Neuronal stem cell (in vitro differentiated cells): ENCODE data around the gene HSFX3.

Source experiments
- DNase-seq: peaks from one replicate; pipeline ENCODE4 v3.0.0-alpha.2; 2013; ENCODE audit warnings: low spot score
- H2AFZ ChIP-seq: one replicate; pipeline ENCODE4 v1.6.1; 2013; ENCODE audit warnings: mild to moderate bottlenecking, low read length, inconsistent platforms
- H2AK5ac ChIP-seq: 2 replicates; pipeline ENCODE4 v1.6.1; 2013; ENCODE audit warnings: low read depth, mild to moderate bottlenecking, inconsistent platforms, low read length, moderate library complexity, mixed read lengths
- H2BK120ac ChIP-seq: 2 replicates; pipeline ENCODE4 v1.6.1; 2013; ENCODE audit warnings: low read depth, mild to moderate bottlenecking, inconsistent platforms, low read length, moderate library complexity, mixed read lengths
- H2BK12ac ChIP-seq: one replicate; pipeline ENCODE4 v1.6.1; 2013; ENCODE audit warnings: low read length, inconsistent platforms
- H2BK15ac ChIP-seq: 2 replicates; pipeline ENCODE4 v1.6.1; 2013; ENCODE audit warnings: mild to moderate bottlenecking, low read length, inconsistent platforms, mixed read lengths
- H2BK5ac ChIP-seq: one replicate; pipeline ENCODE4 v1.6.1; 2013; ENCODE audit warnings: inconsistent platforms, mild to moderate bottlenecking, low read length, moderate library complexity
- H3K14ac ChIP-seq: one replicate; pipeline ENCODE4 v1.6.1; 2013; ENCODE audit warnings: low read length, inconsistent platforms
- H3K18ac ChIP-seq: 2 replicates; pipeline ENCODE4 v1.6.1; 2013; ENCODE audit warnings: low read length, inconsistent platforms
- H3K23ac ChIP-seq: 2 replicates; pipeline ENCODE4 v1.6.1; 2013; ENCODE audit warnings: low read depth, mild to moderate bottlenecking, mixed read lengths, low read length, inconsistent platforms; ENCODE audit not compliant: poor library complexity
- H3K27ac ChIP-seq: replicated peaks from 3 replicates; pipeline ENCODE4 v1.5.1; 2013; ENCODE audit warnings: low read length, inconsistent platforms
- H3K27me3 ChIP-seq, 3 experiments: 2 replicates each; pipeline ENCODE4 v1.6.1; 2013; ENCODE audit warnings: low read length in 3 of 3, mild to moderate bottlenecking in 2 of 3, inconsistent platforms in 1 of 3, low read depth in 1 of 3, mixed read lengths in 1 of 3, moderate library complexity in 1 of 3; ENCODE audit not compliant: control insufficient read depth in 3 of 3, insufficient read depth in 3 of 3
- H3K36me3 ChIP-seq, 2 donors: replicated peaks in 1 of 2; 2 replicates each; pipeline ENCODE4 v1.6.1; 2013; ENCODE audit warnings: low read length in 2 of 2; ENCODE audit not compliant: control insufficient read depth in 2 of 2, insufficient read depth in 2 of 2
- H3K4ac ChIP-seq: 2 replicates; pipeline ENCODE4 v1.6.1; 2013; ENCODE audit warnings: inconsistent platforms, mild to moderate bottlenecking, low read length, moderate library complexity
- H3K4me1 ChIP-seq, 2 donors: 1 replicate in 1 of 2; 2 replicates in 1 of 2; pipeline ENCODE4 v1.6.1; 2013; ENCODE audit warnings: low read length in 2 of 2, low read depth in 1 of 2; ENCODE audit not compliant: control insufficient read depth in 2 of 2, insufficient read depth in 1 of 2
- H3K4me2 ChIP-seq: one replicate; pipeline ENCODE4 v1.6.1; 2013; ENCODE audit warnings: mild to moderate bottlenecking, low read length, inconsistent platforms; ENCODE audit not compliant: insufficient read depth, poor library complexity, severe bottlenecking
- H3K4me3 ChIP-seq, 2 donors: 2 replicates each; pipeline ENCODE4 v1.5.1; 2013; ENCODE audit warnings: low read length in 2 of 2, mild to moderate bottlenecking in 2 of 2, inconsistent platforms in 1 of 2, moderate library complexity in 1 of 2
- H3K79me1 ChIP-seq: one replicate; pipeline ENCODE4 v1.6.1; 2013; ENCODE audit warnings: low read depth, mild to moderate bottlenecking, inconsistent platforms, low read length, moderate library complexity
- H3K9ac ChIP-seq: one replicate; pipeline ENCODE4 v1.6.1; 2013; ENCODE audit warnings: mild to moderate bottlenecking, low read depth, low read length, inconsistent platforms; ENCODE audit not compliant: poor library complexity
- H3K9me3 ChIP-seq, 2 donors: replicated peaks in 1 of 2; 2 replicates each; pipeline versions ENCODE3 to v1.6.1; 2013; ENCODE audit warnings: low read length in 2 of 2, mild to moderate bottlenecking in 2 of 2, inconsistent platforms in 1 of 2, low read depth in 1 of 2, mixed read lengths in 1 of 2, moderate library complexity in 1 of 2; ENCODE audit not compliant: control insufficient read depth in 2 of 2, insufficient read depth in 1 of 2
- H4K8ac ChIP-seq: one replicate; pipeline ENCODE4 v1.6.1; 2013; ENCODE audit warnings: low read depth, mild to moderate bottlenecking, inconsistent platforms, low read length, moderate library complexity
- H4K91ac ChIP-seq: one replicate; pipeline ENCODE4 v1.6.1; 2013; ENCODE audit warnings: low read length, low read depth, mild to moderate bottlenecking, inconsistent platforms; ENCODE audit not compliant: poor library complexity
- WGBS, 2 donors: extraction: QIAGEN DNeasy Blood & Tissue Kit; methylation state at CpG; one replicate each; pipeline ENCODE4 v1.1.7; 2013; ENCODE audit warnings: missing lambda C conversion rate in 2 of 2, mixed read lengths in 1 of 2; ENCODE audit not compliant: insufficient read length in 2 of 2, insufficient replicate concordance in 1 of 2; ENCODE audit errors: extremely low coverage in 2 of 2; 5-methylcytosine and 5-hydroxymethylcytosine counted together

Gene HSFX3

GRCh38 chrX:149515954-149516602, 33.6 kb downstream of the HSFX3 start:
- Histone ChIP-seq H3K27ac (no peak overlapping the region), H2AFZ (no peak overlapping the region), H3K4me1 (peaks cover 0 to 2% of the 10 kb centered on the region in 2 donors), H3K23ac (no peak overlapping the region), H3K4me3 (no peak overlapping the region), H2BK120ac (no peak overlapping the region), H3K4me2 (no peak overlapping the region), H3K9ac (no peak overlapping the region), H3K14ac (no peak overlapping the region), H2BK12ac (no peak overlapping the region), H2BK15ac (no peak overlapping the region), H4K8ac (no peak overlapping the region), H4K91ac (no peak overlapping the region), H2AK5ac (no peak overlapping the region), H3K79me1 (no peaks in the 10 kb centered on the region), H3K9me3 (no peaks in the 10 kb centered on the region), H3K4ac (no peak overlapping the region), H2BK5ac (no peak overlapping the region), H3K36me3 (no peaks in the 10 kb centered on the region), H3K27me3 (peaks cover 0 to 3% (median 0%) of the 10 kb centered on the region in 3 experiments), H3K18ac (no peak overlapping the region)
- no peak for DNase-seq
- no CpG with 5 or more reads among the region's 4 CpGs for WGBS, 2 donors

- H3K36me3 ChIP-seq: no peaks in the 10 kb centered on the region
- no peak overlapping the region for H3K4ac ChIP-seq
- H3K27ac ChIP-seq: no peak overlapping the region
- no peak overlapping the region for H2BK15ac ChIP-seq
- WGBS, 2 donors: no CpG with 5 or more reads among the region's 9 CpGs
- no peak overlapping the region for H2AK5ac ChIP-seq
- H2BK120ac ChIP-seq: no peak overlapping the region
- no peak overlapping the region for H3K4me3 ChIP-seq
- no peak overlapping the region for H3K4me2 ChIP-seq
- no peak overlapping the region for H3K18ac ChIP-seq
- H2BK5ac ChIP-seq: no peak overlapping the region
- no peak overlapping the region for H2AFZ ChIP-seq
- H3K14ac ChIP-seq: no peak overlapping the region
- no peak overlapping the region for H2BK12ac ChIP-seq
- H3K4me1 ChIP-seq: peaks cover 0 to 2% of the 10 kb centered on the region in 2 donors
- H4K8ac ChIP-seq: no peak overlapping the region
- H3K23ac ChIP-seq: no peak overlapping the region
- no peaks in the 10 kb centered on the region for H3K79me1 ChIP-seq
- H4K91ac ChIP-seq: no peak overlapping the region
- DNase-seq: no peak
- H3K9me3 ChIP-seq: no peaks in the 10 kb centered on the region
- H3K9ac ChIP-seq: no peak overlapping the region
- H3K27me3 ChIP-seq: peaks cover 0 to 8% (median 0%) of the 10 kb centered on the region in 3 experiments
Measured at GRCh38 chrX:149513825-149514428, 35.8 kb downstream of the HSFX3 start.

GRCh38 chrX:149512225-149512885, 37.4 kb downstream of the HSFX3 start:
- Histone ChIP-seq H3K9ac (no peak overlapping the region), H3K14ac (no peak overlapping the region), H4K91ac (no peak overlapping the region), H3K18ac (no peak overlapping the region), H2BK120ac (no peak overlapping the region), H2AFZ (peak overlapping the region; percentile 55), H3K27me3 (peaks cover 0 to 8% (median 0%) of the 10 kb centered on the region in 3 experiments), H3K79me1 (no peaks in the 10 kb centered on the region), H2BK5ac (no peak overlapping the region), H2BK15ac (no peak overlapping the region), H4K8ac (no peak overlapping the region), H3K9me3 (no peaks in the 10 kb centered on the region), H3K4me1 (peaks cover 0 to 2% of the 10 kb centered on the region in 2 donors), H3K4me3 (no peak overlapping the region), H2BK12ac (no peak overlapping the region), H2AK5ac (no peak overlapping the region), H3K4ac (no peak overlapping the region), H3K23ac (no peak overlapping the region), H3K4me2 (no peak overlapping the region), H3K36me3 (no peaks in the 10 kb centered on the region), H3K27ac (no peak overlapping the region)
- DNase-seq: peak; percentile 27
- no CpG with 5 or more reads among the region's 4 CpGs for WGBS, 2 donors

- DNase-seq: no peak
- no peak overlapping the region for H2BK5ac ChIP-seq
- H3K18ac ChIP-seq: no peak overlapping the region
- no peak overlapping the region for H2BK12ac ChIP-seq
- H3K27me3 ChIP-seq: peaks cover 0 to 8% (median 0%) of the 10 kb centered on the region in 3 experiments
- H2AK5ac ChIP-seq: no peak overlapping the region
- no peak overlapping the region for H3K4me3 ChIP-seq
- no peaks in the 10 kb centered on the region for H3K9me3 ChIP-seq
- no peak overlapping the region for H4K91ac ChIP-seq
- no peak overlapping the region for H2AFZ ChIP-seq
- H3K4me2 ChIP-seq: no peak overlapping the region
- H3K27ac ChIP-seq: no peak overlapping the region
- no peak overlapping the region for H3K14ac ChIP-seq
- no peak overlapping the region for H3K23ac ChIP-seq
- H4K8ac ChIP-seq: no peak overlapping the region
- no peaks in the 10 kb centered on the region for H3K79me1 ChIP-seq
- no CpG with 5 or more reads among the region's 5 CpGs for WGBS, 2 donors
- H3K4ac ChIP-seq: no peak overlapping the region
- no peak overlapping the region for H3K9ac ChIP-seq
- no peaks in the 10 kb centered on the region for H3K36me3 ChIP-seq
- no peak overlapping the region for H2BK15ac ChIP-seq
- H3K4me1 ChIP-seq: peaks cover 0 to 2% of the 10 kb centered on the region in 2 donors
- no peak overlapping the region for H2BK120ac ChIP-seq
Measured at GRCh38 chrX:149511081-149511480, 38.6 kb downstream of the HSFX3 start.
